ENCODE measurements around the gene POLE4. TPM values are rescaled to one million over a fixed set of nuclear protein-coding genes. Genes with fewer than 3 reads are reported as not detected.

POLE4 gene, protein sequence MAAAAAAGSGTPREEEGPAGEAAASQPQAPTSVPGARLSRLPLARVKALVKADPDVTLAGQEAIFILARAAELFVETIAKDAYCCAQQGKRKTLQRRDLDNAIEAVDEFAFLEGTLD
- 10 to 100 TPM; 26.7 to 51.7 (median 40.6) TPM for total RNA-seq
- polyA plus RNA-seq = 100 to 1,000 TPM in 1 of 3 donors, 10 to 100 TPM in 2; 60.6 to 147 (median 62.9) TPM

DNA sequence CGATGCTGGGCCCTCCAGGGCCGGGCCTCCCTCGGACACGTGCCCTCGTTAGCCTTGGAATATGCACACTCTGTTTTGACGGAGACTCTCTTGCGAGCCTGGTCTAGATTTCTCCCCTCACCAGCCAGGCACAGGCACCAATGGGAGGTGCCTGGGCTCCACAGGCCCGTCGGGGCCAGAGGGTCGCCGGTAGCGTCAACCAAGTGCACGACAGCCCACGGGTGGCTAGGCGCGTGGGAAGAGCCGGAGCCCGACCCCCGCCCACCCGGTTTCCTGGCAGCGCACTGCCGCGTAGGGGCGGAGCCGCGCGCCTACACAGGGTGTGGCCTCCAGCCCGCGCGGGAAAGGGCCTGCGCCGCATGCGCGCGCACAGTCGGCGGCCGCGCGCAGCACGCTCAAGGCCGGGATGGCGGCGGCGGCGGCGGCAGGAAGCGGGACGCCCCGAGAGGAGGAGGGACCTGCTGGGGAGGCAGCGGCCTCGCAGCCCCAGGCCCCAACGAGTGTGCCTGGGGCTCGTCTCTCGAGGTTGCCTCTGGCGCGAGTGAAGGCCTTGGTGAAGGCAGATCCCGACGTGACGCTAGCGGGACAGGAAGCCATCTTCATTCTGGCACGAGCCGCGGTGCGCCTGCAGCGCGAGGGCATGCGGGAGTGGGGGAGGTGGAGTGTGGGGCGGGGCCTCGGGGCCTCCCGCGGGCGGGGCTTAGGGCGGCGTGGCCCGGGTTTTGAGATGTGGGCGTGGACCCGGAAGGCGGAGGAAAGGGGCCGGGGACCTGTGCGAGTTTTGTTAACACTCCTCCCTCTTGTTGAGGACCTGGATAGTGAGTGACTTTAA lies at the start of gene POLE4:
Gene POLE4, plus strand, starts transcription at position 370 of the 832 bp plus-strand sequence. Its CDS starts 37 bp downstream, at position 407.
- TF ChIP-seq, protein P1, sequence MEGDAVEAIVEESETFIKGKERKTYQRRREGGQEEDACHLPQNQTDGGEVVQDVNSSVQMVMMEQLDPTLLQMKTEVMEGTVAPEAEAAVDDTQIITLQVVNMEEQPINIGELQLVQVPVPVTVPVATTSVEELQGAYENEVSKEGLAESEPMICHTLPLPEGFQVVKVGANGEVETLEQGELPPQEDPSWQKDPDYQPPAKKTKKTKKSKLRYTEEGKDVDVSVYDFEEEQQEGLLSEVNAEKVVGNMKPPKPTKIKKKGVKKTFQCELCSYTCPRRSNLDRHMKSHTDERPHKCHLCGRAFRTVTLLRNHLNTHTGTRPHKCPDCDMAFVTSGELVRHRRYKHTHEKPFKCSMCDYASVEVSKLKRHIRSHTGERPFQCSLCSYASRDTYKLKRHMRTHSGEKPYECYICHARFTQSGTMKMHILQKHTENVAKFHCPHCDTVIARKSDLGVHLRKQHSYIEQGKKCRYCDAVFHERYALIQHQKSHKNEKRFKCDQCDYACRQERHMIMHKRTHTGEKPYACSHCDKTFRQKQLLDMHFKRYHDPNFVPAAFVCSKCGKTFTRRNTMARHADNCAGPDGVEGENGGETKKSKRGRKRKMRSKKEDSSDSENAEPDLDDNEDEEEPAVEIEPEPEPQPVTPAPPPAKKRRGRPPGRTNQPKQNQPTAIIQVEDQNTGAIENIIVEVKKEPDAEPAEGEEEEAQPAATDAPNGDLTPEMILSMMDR (IDR thresholded peaks at IDR 0.05) = peak in 1 of 4 experiments; percentile 18
- peak; percentile 31 to 41 for TF ChIP-seq POLR2A (IDR thresholded peaks at IDR 0.05)
- no peak for TF ChIP-seq EP300 (IDR thresholded peaks at IDR 0.05)
- peak; percentile 79 to 91 (median 86) for TF ChIP-seq POLR2AphosphoS5 (IDR thresholded peaks at IDR 0.05)
- H3K27me3 ChIP-seq = no peaks in the 10 kb centered on the region
- H3K27ac ChIP-seq = peak within 1 kb of the TSS; percentile 89 to 91 (median 90)
- intact Hi-C loops (cut with DNase I) = no loop called here
- peak within 1 kb of the TSS; percentile 49 to 68 (median 62) for H3K4me3 ChIP-seq
- peaks cover 0 to 14% (median 0%) of the 10 kb centered on the region in 4 donors for H3K36me3 ChIP-seq
- no peaks in the 10 kb centered on the region for H3K9me3 ChIP-seq
- H3K4me1 ChIP-seq = peaks cover 0 to 14% (median 9%) of the 10 kb centered on the region in 4 donors
- 0 to 1% methylated on average over 81 of the region's 81 CpGs for whole genome bisulfite sequencing, 2 donors
- DNase-seq = peak; percentile 96

DNA sequence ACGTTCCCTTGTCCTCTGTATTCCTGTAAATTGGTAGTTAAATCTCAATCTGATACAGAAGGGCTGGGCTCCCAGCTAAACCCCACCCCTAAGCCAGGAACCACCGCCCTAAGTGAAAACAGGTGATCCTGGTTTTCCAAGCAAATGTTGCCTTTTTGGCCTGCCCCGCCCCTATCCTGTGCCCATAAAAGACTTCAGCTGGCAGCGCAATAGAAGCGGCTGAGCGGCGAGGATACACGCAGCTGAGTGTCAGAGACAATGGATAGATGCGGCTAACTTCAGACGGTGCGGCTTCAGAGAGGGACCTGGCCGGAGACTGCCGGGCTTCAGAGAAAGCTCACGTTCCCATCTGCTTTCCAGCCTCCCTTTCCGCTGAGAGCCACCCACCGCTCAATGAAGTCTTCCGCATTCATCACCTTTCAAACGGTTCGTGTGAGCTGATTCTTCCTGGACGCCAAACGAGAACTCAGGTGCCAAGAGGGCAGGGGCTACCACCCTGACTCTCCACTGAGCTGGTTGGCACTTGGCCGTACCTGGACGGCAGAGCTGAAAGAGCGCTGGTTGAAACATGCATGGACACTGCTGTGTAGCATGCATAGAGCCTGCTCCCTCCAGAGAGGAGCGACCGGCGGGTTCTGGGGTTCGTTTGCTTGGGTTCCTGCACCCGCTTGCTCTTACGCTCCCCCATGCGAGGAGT lies 49.5 kb upstream of the POLE4 start:
- Histone ChIP-seq H3K27ac (no peak overlapping the region), H3K27me3 (peaks cover 0 to 46% (median 12%) of the 10 kb centered on the region in 3 donors), H3K4me1 (peaks cover 0 to 5% (median 0%) of the 10 kb centered on the region in 4 donors), H3K9me3 (no peaks in the 10 kb centered on the region), H3K36me3 (no peaks in the 10 kb centered on the region), H3K4me3 (no peak overlapping the region)
- intact Hi-C loops (cut with DNase I) = no loop called here
- no peak for DNase-seq
- WGBS, 2 donors = 19 to 38% methylated on average over 31 of the region's 31 CpGs
- no peak for TF ChIP-seq POLR2A (IDR thresholded peaks at IDR 0.05)
- no peak for TF ChIP-seq POLR2AphosphoS5 (IDR thresholded peaks at IDR 0.05)
- TF ChIP-seq, protein P1 (IDR thresholded peaks at IDR 0.05) = no peak
- no peak for TF ChIP-seq EP300 (IDR thresholded peaks at IDR 0.05)

DNA sequence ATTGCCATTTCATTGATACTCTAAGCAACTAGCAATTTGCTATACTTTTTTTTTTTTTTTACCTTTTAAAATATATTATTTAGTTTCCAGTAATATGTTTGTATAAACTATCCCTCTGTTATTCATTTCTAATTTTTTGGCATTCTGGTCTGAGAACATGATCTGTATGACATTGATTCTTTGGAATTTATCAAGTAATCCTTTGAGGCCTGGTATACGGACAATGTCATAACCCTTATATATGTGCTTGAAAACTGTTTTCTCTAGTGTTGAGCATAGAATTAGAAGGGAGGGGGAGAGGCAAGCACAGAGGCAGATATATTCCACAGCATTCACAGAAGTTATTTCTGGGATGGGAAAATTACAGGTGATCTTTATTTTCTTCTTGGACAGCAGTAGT lies 48.2 kb upstream of the POLE4 start:
- no peak for DNase-seq
- Histone ChIP-seq H3K27me3 (peaks cover 0 to 46% (median 12%) of the 10 kb centered on the region in 3 donors), H3K36me3 (no peaks in the 10 kb centered on the region), H3K4me1 (peaks cover 0 to 5% (median 0%) of the 10 kb centered on the region in 4 donors), H3K4me3 (no peak overlapping the region), H3K9me3 (no peaks in the 10 kb centered on the region), H3K27ac (no peak overlapping the region)
- intact Hi-C loops (cut with DNase I) = no loop called here
- WGBS, 2 donors = 96 to 97% methylated on average over 1 of the region's 1 CpG
- TF ChIP-seq EP300 (IDR thresholded peaks at IDR 0.05) = no peak
- no peak for TF ChIP-seq POLR2A (IDR thresholded peaks at IDR 0.05)
- TF ChIP-seq, protein P1 (IDR thresholded peaks at IDR 0.05) = no peak
- TF ChIP-seq POLR2AphosphoS5 (IDR thresholded peaks at IDR 0.05) = no peak

DNA sequence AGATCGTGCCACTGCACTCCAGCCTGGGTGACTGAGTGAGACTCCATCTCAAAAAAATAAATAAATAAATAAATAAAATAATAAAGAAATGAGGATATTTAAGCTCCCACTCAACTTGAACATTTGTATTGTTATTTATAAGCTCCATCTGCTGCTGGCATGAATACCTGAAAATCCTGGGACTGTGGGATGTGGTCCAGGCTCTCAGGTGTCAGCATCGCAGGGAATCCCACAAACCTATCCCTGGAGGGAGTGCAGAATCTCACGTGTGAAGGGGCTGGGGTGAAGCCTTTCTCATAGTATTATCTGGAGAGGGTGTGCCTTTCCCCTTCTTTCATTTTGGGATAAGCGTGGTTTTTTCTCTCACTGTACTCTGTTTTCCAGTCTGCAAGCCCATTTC lies 47.4 kb upstream of the POLE4 start:
- H3K4me1 ChIP-seq = peaks cover 0 to 5% (median 0%) of the 10 kb centered on the region in 4 donors
- WGBS, 2 donors = 66 to 81% methylated on average over 4 of the region's 4 CpGs
- no peak overlapping the region for H3K27ac ChIP-seq
- peaks cover 0 to 46% (median 12%) of the 10 kb centered on the region in 3 donors for H3K27me3 ChIP-seq
- H3K36me3 ChIP-seq = no peaks in the 10 kb centered on the region
- intact Hi-C loops (cut with DNase I) = no loop called here
- no peak overlapping the region for H3K4me3 ChIP-seq
- DNase-seq = no peak
- TF ChIP-seq EP300 (IDR thresholded peaks at IDR 0.05) (no peak), POLR2AphosphoS5 (IDR thresholded peaks at IDR 0.05) (no peak), POLR2A (IDR thresholded peaks at IDR 0.05) (no peak)
- TF ChIP-seq, protein P1 (IDR thresholded peaks at IDR 0.05) = no peak
- H3K9me3 ChIP-seq = no peaks in the 10 kb centered on the region
